Endothelial cell (in vitro differentiated cells): ENCODE measurements around the gene ZIC5. TPM values are rescaled to one million over a fixed set of nuclear protein-coding genes. Genes with fewer than 3 reads are reported as not detected.

ENCODE experiments used
- DNase-seq: peaks from one replicate; pipeline ENCODE4 v3.0.0; 2021; ENCODE audit warnings: low spot score
- H3K27ac Mint-ChIP-seq: one replicate; pipeline ENCODE4 v1.8.0; 2021; ENCODE audit warnings: mixed read lengths, inconsistent platforms; ENCODE audit not compliant: unreplicated experiment
- H3K27me3 Mint-ChIP-seq: one replicate; pipeline ENCODE4 v1.8.0; 2021; ENCODE audit warnings: mild to moderate bottlenecking, moderate library complexity, mixed read lengths, inconsistent platforms; ENCODE audit not compliant: unreplicated experiment
- H3K36me3 Mint-ChIP-seq: one replicate; pipeline ENCODE4 v1.8.0; 2021; ENCODE audit warnings: mild to moderate bottlenecking, low read depth, mixed read lengths, inconsistent platforms; ENCODE audit not compliant: unreplicated experiment
- H3K4me1 Mint-ChIP-seq: one replicate; pipeline ENCODE4 v1.8.0; 2021; ENCODE audit warnings: mild to moderate bottlenecking, mixed read lengths, inconsistent platforms; ENCODE audit not compliant: unreplicated experiment
- H3K4me3 Mint-ChIP-seq: one replicate; pipeline ENCODE4 v1.8.0; 2021; ENCODE audit warnings: mild to moderate bottlenecking, mixed read lengths, inconsistent platforms; ENCODE audit not compliant: unreplicated experiment
- H3K9me3 Mint-ChIP-seq: one replicate; pipeline ENCODE4 v1.8.0; 2021; ENCODE audit warnings: mixed read lengths, inconsistent platforms; ENCODE audit not compliant: unreplicated experiment
- CTCF ChIP-seq: fragments of 200-600 bp; sonication (generic); IDR thresholded peaks from one replicate; pipeline ENCODE4 v1.5.0; 2021; ENCODE audit warnings: antibody characterized with exemption; ENCODE audit not compliant: unreplicated experiment
- total RNA-seq: library from RNA; stranded (reverse); fragmentation: NEBNext Ultra II Directional; extraction: Animal tissue kit (Norgen Biotek cat#: 25700); gene quantifications from one replicate; pipeline ENCODE4 v1.2.1, GENCODE V29; 2021; ENCODE audit not compliant: unreplicated experiment

ZIC5 gene
- total RNA-seq, 1 donor from 2014 or later = 0.10 TPM

- Mint-ChIP-seq H3K9me3 (no peaks in the 10 kb centered on the region), H3K36me3 (peaks cover 8% of the 10 kb centered on the region), H3K27me3 (peaks cover 50% of the 10 kb centered on the region), H3K27ac (no peak overlapping the region), H3K4me1 (peaks cover 64% of the 10 kb centered on the region), H3K4me3 (peak overlapping the region; percentile 73)
- TF ChIP-seq CTCF = no peak
- DNase-seq = peak; percentile 18
These were observed 15.8 kb upstream of the ZIC5 start for GRCh38 chr13:99987154-99988019.

GRCh38 chr13:99986741-99987140 lies 15.2 kb upstream of the ZIC5 start:
- H3K36me3 Mint-ChIP-seq = peaks cover 6% of the 10 kb centered on the region
- no peak overlapping the region for H3K4me3 Mint-ChIP-seq
- no peak for DNase-seq
- no peak overlapping the region for H3K27ac Mint-ChIP-seq
- TF ChIP-seq CTCF = no peak
- H3K27me3 Mint-ChIP-seq = peaks cover 44% of the 10 kb centered on the region
- peaks cover 58% of the 10 kb centered on the region for H3K4me1 Mint-ChIP-seq
- no peaks in the 10 kb centered on the region for H3K9me3 Mint-ChIP-seq

- no peak overlapping the region for H3K27ac Mint-ChIP-seq
- H3K27me3 Mint-ChIP-seq = peaks cover 39% of the 10 kb centered on the region
- H3K4me3 Mint-ChIP-seq = peak overlapping the region; percentile 62
- TF ChIP-seq CTCF = no peak
- DNase-seq = no peak
- H3K9me3 Mint-ChIP-seq = no peaks in the 10 kb centered on the region
- H3K4me1 Mint-ChIP-seq = peaks cover 57% of the 10 kb centered on the region
- H3K36me3 Mint-ChIP-seq = peaks cover 6% of the 10 kb centered on the region
These were observed 14.4 kb upstream of the ZIC5 start for GRCh38 chr13:99985886-99986527.

- peaks cover 37% of the 10 kb centered on the region for H3K27me3 Mint-ChIP-seq
- no peak for TF ChIP-seq CTCF
- peak; percentile 40 for DNase-seq
- H3K27ac Mint-ChIP-seq = no peak overlapping the region
- H3K4me3 Mint-ChIP-seq = no peak overlapping the region
- peaks cover 6% of the 10 kb centered on the region for H3K36me3 Mint-ChIP-seq
- no peaks in the 10 kb centered on the region for H3K9me3 Mint-ChIP-seq
- H3K4me1 Mint-ChIP-seq = peaks cover 54% of the 10 kb centered on the region
These were observed 13.8 kb upstream of the ZIC5 start for GRCh38 chr13:99985241-99985874.
